Measurements from ENCODE around the gene RBL1.

DNA sequence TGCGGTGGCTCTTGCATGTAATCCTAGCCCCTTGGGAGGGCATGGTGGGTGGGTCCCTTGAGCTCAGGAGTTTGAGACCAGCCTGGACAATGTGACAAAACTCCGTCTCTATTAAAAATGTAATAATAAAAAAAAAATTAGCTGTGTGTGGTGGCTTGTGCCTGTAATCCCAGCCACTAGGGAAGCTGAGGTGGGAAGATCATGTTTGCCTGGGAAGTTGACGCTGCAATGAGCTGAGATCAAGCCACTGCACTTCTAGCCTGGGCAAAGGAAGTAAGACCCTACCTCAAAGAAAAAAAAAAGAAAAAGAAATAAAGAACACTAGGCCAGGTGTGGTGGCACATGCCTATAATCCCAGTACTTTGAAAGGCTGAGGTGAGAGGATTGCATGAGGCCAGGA, 139.8 kb downstream of the RBL1 start:
- TF ChIP-seq POLR2AphosphoS5 (IDR thresholded peaks at IDR 0.05; ENCODE audit: low read depth, low read length) = no peak
- no peak for TF ChIP-seq POLR2A (IDR thresholded peaks at IDR 0.05; ENCODE audit: low read depth, low read length)
- TF ChIP-seq TAF1 (IDR thresholded peaks at IDR 0.05; ENCODE audit: low read depth, low read length) = no peak
- no peak for TF ChIP-seq PAX5 (IDR thresholded peaks at IDR 0.05; ENCODE audit: insufficient read depth, low read length, severe bottlenecking)
- no peak for TF ChIP-seq SPI1 (IDR thresholded peaks at IDR 0.05; ENCODE audit: low read depth, low read length)

Measured in GM12891 (cell line).